GM18505 (cell line): ENCODE data around the gene DAPL1.
"Not testable (repeated sequence)": the region's sequence is repeated elsewhere in the genome, so short reads cannot be mapped to it uniquely, and the experiment has no call there.

Experiments used
- ATAC-seq: cut with Tn5 transposase; IDR thresholded peaks from one replicate; pipeline ENCODE4 v1.9.1; 2021; ENCODE audit not compliant: unreplicated experiment
- POLR2A ChIP-seq: IDR thresholded peaks from 4 replicates; pipeline ENCODE4 v1.6.1; 2011; ENCODE audit warnings: borderline replicate concordance; ENCODE audit not compliant: insufficient read depth, insufficient read length; ENCODE audit errors: extremely low read depth

Gene DAPL1

GRCh38 chr2:158822193-158822592, 27.1 kb downstream of the DAPL1 start:
- no peak for ATAC-seq
- no peak for TF ChIP-seq POLR2A

- TF ChIP-seq POLR2A, result no peak
- no peak for ATAC-seq
Measured at GRCh38 chr2:158823486-158824237, 28.5 kb downstream of the DAPL1 start.

GRCh38 chr2:158825021-158825420, 29.9 kb downstream of the DAPL1 start:
- no peak for TF ChIP-seq POLR2A
- ATAC-seq, result no peak

- TF ChIP-seq POLR2A, result no peak
- ATAC-seq, result no peak
Measured at GRCh38 chr2:158826965-158827364, 31.8 kb downstream of the DAPL1 start.

- no peak for ATAC-seq
- no peak for TF ChIP-seq POLR2A
Measured at GRCh38 chr2:158828378-158829164, 33.5 kb downstream of the DAPL1 start.

GRCh38 chr2:158829167-158829566, 34.0 kb downstream of the DAPL1 start:
- ATAC-seq, result no peak
- no peak for TF ChIP-seq POLR2A

DNA sequence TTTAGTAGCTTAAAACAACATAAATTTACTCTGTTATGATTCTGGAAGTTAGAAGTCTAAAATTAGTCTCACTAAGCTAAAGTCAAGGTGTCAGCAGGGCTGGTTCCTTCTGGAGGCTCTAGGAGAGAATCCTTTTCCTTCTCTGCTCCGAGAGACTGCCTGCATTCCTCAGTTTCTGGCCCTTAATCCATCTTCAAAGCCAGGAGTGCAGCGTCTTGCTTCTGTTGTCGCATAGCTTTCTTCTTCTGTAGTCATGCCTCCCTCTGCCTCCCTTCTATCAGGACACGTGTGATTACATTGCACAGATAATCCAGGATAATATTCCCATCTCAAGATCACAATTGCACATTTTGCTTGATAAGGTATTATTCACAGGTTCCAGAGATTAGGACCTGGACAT, 35.1 kb downstream of the DAPL1 start:
- no peak for ATAC-seq
- TF ChIP-seq POLR2A, result no peak

GRCh38 chr2:158835431-158835830, 40.3 kb downstream of the DAPL1 start:
- no peak for TF ChIP-seq POLR2A
- no peak for ATAC-seq

GRCh38 chr2:158837645-158838044, 42.5 kb downstream of the DAPL1 start:
- no peak for TF ChIP-seq POLR2A
- ATAC-seq, result no peak

- TF ChIP-seq POLR2A, result no peak
- ATAC-seq, result no peak
Measured at GRCh38 chr2:158841850-158842249, 46.7 kb downstream of the DAPL1 start.

DNA sequence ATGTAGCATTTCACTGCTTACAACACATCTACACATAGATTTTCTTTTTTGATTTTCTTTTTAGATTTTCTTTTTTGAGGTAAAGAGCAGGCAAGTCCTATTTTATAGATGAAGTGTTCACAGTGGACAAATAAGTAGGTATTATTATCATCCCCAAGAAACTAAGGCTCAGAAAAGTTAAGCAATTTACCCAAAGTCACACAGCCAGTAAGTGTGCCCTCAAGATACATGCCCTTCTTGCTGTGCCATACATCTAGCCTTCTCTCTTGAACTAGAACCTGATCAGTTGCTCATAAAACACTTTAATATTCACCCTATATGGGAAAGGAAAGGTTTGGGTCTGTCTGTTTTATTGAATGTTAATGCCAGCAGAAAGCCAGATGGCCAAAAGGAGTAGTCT, 50.3 kb downstream of the DAPL1 start:
- no peak for ATAC-seq
- TF ChIP-seq POLR2A, result no peak

- no peak for ATAC-seq
- TF ChIP-seq POLR2A, result no peak
Measured at GRCh38 chr2:158845859-158846258, 50.7 kb downstream of the DAPL1 start.

DNA sequence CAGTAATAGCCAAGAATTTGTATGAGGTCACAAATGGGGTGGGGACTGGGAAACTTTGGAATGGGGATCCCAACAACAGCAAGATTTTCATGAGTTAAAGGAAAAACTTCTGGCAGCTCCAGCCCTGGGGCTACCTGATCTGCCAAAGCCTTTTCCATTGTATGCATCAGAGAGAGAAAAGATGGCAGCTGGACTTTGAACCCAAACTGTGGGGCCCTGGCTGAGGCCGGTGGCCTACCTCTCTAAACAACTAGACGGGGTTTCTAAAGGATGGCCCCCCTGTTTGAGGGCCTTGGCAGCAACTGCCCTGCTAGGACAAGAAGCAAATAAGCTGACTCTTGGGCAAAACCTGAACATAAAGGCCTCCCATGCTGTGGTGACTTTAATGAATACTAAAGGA, 52.4 kb downstream of the DAPL1 start:
- not testable (repeated sequence) for ATAC-seq

GRCh38 chr2:158848031-158848970, 53.2 kb downstream of the DAPL1 start:
- ATAC-seq, result not testable (repeated sequence)

DNA sequence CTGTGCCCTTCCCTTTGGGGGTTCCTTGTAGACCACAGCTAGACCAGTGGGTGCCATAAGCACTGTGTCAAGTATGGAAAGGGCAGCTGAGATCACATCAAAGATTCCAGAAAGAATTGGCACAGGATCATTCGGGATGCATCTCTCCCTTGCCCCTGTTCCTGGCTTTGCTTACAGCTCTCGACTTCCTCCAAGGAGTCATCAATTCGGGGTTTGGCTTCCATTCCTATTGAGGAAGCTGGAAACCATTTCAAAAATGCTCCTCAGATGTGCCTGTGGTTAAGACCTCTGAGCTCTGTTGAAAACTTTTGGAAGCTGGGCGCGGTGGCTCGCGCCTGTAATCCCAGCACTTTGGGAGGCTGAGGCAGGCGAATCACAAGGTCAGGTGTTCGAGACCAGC, 65.1 kb downstream of the DAPL1 start:
- ATAC-seq, result not testable (repeated sequence)

DNA sequence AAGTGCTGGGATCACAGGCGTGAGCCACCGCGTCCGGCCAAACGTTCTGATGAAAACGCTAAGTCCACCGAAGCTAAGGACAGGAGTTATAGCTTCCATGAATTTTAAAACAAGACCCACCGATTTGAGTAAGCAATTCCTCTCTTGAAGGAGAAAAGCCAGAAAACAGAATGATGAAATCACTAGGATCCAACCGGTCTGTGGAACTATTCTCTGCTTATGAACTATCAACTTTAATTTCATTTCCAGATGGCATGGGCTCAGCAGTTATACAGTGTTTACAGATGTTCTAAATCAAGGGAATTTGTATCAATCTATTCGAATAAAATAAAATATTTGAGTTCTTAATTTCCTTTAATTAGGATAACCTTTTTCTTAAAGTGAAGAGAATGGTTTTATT, 66.5 kb downstream of the DAPL1 start:
- not testable (repeated sequence) for ATAC-seq

- not testable (repeated sequence) for ATAC-seq
Measured at GRCh38 chr2:158865469-158865868, 70.4 kb downstream of the DAPL1 start.
